Fibroblast of gingiva (primary cell): ENCODE data around the gene ANO3.
"Not testable (repeated sequence)": the region's sequence is repeated elsewhere in the genome, so short reads cannot be mapped to it uniquely, and the experiment has no call there.

Experiments
- DNase-seq: peaks from one replicate; pipeline ENCODE4 v3.0.0-alpha.2; 2011; ENCODE audit warnings: low read depth

ANO3 gene

GRCh38 chr11:26626346-26626745 is 294.4 kb downstream of the ANO3 start:
- DNase-seq = peak; percentile 27

- DNase-seq = no peak
These were observed 300.8 kb downstream of the ANO3 start for GRCh38 chr11:26632691-26633159.

- not testable (repeated sequence) for DNase-seq
These were observed 311.4 kb downstream of the ANO3 start for GRCh38 chr11:26643314-26643713.

- peak; percentile 64 for DNase-seq
These were observed 318.0 kb downstream of the ANO3 start for GRCh38 chr11:26649884-26650283.

- DNase-seq = no peak
These were observed 320.0 kb downstream of the ANO3 start for GRCh38 chr11:26651916-26652315.

- no peak for DNase-seq
These were observed 323.4 kb downstream of the ANO3 start for GRCh38 chr11:26655287-26655686.

GRCh38 chr11:26662916-26663315 is 331.0 kb downstream of the ANO3 start:
- DNase-seq = no peak

- no peak for DNase-seq
These were observed 333.1 kb downstream of the ANO3 start for GRCh38 chr11:26665036-26665435.

- no peak for DNase-seq
These were observed 334.0 kb downstream of the ANO3 start for GRCh38 chr11:26665946-26666345.

- no peak for DNase-seq
These were observed 343.5 kb downstream of the ANO3 start for GRCh38 chr11:26675233-26675928.

- no peak for DNase-seq
These were observed 344.7 kb downstream of the ANO3 start for GRCh38 chr11:26676641-26677040.

GRCh38 chr11:26677566-26677965 is 345.6 kb downstream of the ANO3 start:
- no peak for DNase-seq

GRCh38 chr11:26687351-26687750 is 355.4 kb downstream of the ANO3 start:
- no peak for DNase-seq

- DNase-seq = no peak
These were observed 356.8 kb downstream of the ANO3 start for GRCh38 chr11:26688701-26689100.

- DNase-seq = no peak
These were observed 364.4 kb downstream of the ANO3 start for GRCh38 chr11:26696330-26696729.

GRCh38 chr11:26698224-26698623 is 366.3 kb downstream of the ANO3 start:
- DNase-seq = no peak

GRCh38 chr11:26700574-26701235 is 368.8 kb downstream of the ANO3 start:
- no peak for DNase-seq

GRCh38 chr11:26702406-26702805 is 370.5 kb downstream of the ANO3 start:
- no peak for DNase-seq

GRCh38 chr11:26703411-26704191 is 371.7 kb downstream of the ANO3 start:
- no peak for DNase-seq

- DNase-seq = no peak
These were observed 372.3 kb downstream of the ANO3 start for GRCh38 chr11:26704249-26704648.

- no peak for DNase-seq
These were observed 374.3 kb downstream of the ANO3 start for GRCh38 chr11:26706181-26706580.

- DNase-seq = no peak
These were observed 377.0 kb downstream of the ANO3 start for GRCh38 chr11:26708736-26709456.
